ENCODE measurements around the gene DIPK1B. TPM values are rescaled to one million over a fixed set of nuclear protein-coding genes. Genes with fewer than 3 reads are reported as not detected.

Gene DIPK1B
- total and polyA plus RNA-seq, 7 experiments from 2014 or later = 0.11 to 1.6 (median 0.46) TPM; not detected in 2

Small RNAs within 50 kb of the gene (microRNA-seq; reads per million reads assigned to microRNA genes)
- gene MIR126 (ENCODE audit: borderline microRNAs expressed) (70.5 reads per million, percentile 51 among the genes with 10 or more reads in this experiment), gene MIR6722 (ENCODE audit: borderline microRNAs expressed) (not detected)

Other genes starting within 250 kb of the DIPK1B start
- gene SEC16A, start 229.5 kb upstream of the DIPK1B start, total RNA-seq = 10 to 100 TPM; 79.8 to 88.5 (median 86.1) TPM
- gene SEC16A, start 229.5 kb upstream of the DIPK1B start, polyA plus RNA-seq = 10 to 100 TPM; 25.4 to 42.9 TPM
- 10 to 100 TPM; 49.7 to 92.9 (median 58.0) TPM for gene NOTCH1, start 166.5 kb upstream of the DIPK1B start, total RNA-seq
- gene NOTCH1, start 166.5 kb upstream of the DIPK1B start, polyA plus RNA-seq = 1 to 10 TPM; 1.9 to 7.1 TPM
- gene EGFL7, start 49.7 kb upstream of the DIPK1B start, total RNA-seq = 1 to 10 TPM in 1 of 5 experiments, under 1 TPM in 2, not detected in 2; 0.56 to 2.3 (median 0.97) TPM
- not detected for gene EGFL7, start 49.7 kb upstream of the DIPK1B start, polyA plus RNA-seq
- 10 to 100 TPM in 2 of 5 experiments, 1 to 10 TPM in 3; 2.3 to 20.6 (median 8.5) TPM for gene AGPAT2, start 25.1 kb upstream of the DIPK1B start, total RNA-seq
- gene AGPAT2, start 25.1 kb upstream of the DIPK1B start, polyA plus RNA-seq = 10 to 100 TPM; 12.0 to 13.1 TPM
- 1 to 10 TPM in 3 of 5 experiments, under 1 TPM in 1, not detected in 1; 0.34 to 3.2 (median 1.2) TPM for gene LCN10, start 30.4 kb downstream of the DIPK1B start, total RNA-seq
- gene LCN10, start 30.4 kb downstream of the DIPK1B start, polyA plus RNA-seq = 1 to 10 TPM in 1 of 2 donors, under 1 TPM in 1; 0.45 to 1.1 TPM
- gene LCN6, start 36.0 kb downstream of the DIPK1B start, total RNA-seq = not detected
- gene LCN6, start 36.0 kb downstream of the DIPK1B start, polyA plus RNA-seq = not detected
- gene LCN8, start 45.7 kb downstream of the DIPK1B start, total RNA-seq = under 1 TPM in 1 of 5 experiments, not detected in 4; 0.83 TPM
- not detected for gene LCN8, start 45.7 kb downstream of the DIPK1B start, polyA plus RNA-seq
- not detected for gene LCN15, start 51.9 kb downstream of the DIPK1B start, total RNA-seq
- not detected for gene LCN15, start 51.9 kb downstream of the DIPK1B start, polyA plus RNA-seq
- gene TMEM141, start 78.8 kb downstream of the DIPK1B start, total RNA-seq = 10 to 100 TPM; 27.2 to 54.9 (median 36.2) TPM
- 10 to 100 TPM; 28.2 to 30.6 TPM for gene TMEM141, start 78.8 kb downstream of the DIPK1B start, polyA plus RNA-seq
- 1 to 10 TPM in 4 of 5 experiments, under 1 TPM in 1; 0.36 to 6.6 (median 3.0) TPM for gene CCDC183, start 83.8 kb downstream of the DIPK1B start, total RNA-seq
- under 1 TPM; 0.35 to 0.62 TPM for gene CCDC183, start 83.8 kb downstream of the DIPK1B start, polyA plus RNA-seq
- 100 to 1,000 TPM in 1 of 5 experiments, 10 to 100 TPM in 4; 59.6 to 100 (median 60.9) TPM for gene RABL6, start 95.4 kb downstream of the DIPK1B start, total RNA-seq
- gene RABL6, start 95.4 kb downstream of the DIPK1B start, polyA plus RNA-seq = 10 to 100 TPM in 1 of 2 donors, 1 to 10 TPM in 1; 9.4 to 17.4 TPM
- gene AJM1, start 129.9 kb downstream of the DIPK1B start, total RNA-seq = 1 to 10 TPM in 3 of 5 experiments, under 1 TPM in 2; 0.81 to 7.5 (median 1.8) TPM
- under 1 TPM in 1 of 2 donors, not detected in 1; 0.04 TPM for gene AJM1, start 129.9 kb downstream of the DIPK1B start, polyA plus RNA-seq
- gene PHPT1, start 136.8 kb downstream of the DIPK1B start, total RNA-seq = 100 to 1,000 TPM in 1 of 5 experiments, 10 to 100 TPM in 4; 17.7 to 167 (median 27.7) TPM
- 10 to 100 TPM; 57.0 to 75.7 TPM for gene PHPT1, start 136.8 kb downstream of the DIPK1B start, polyA plus RNA-seq
- 10 to 100 TPM in 1 of 5 experiments, 1 to 10 TPM in 4; 3.7 to 27.7 (median 6.1) TPM for gene MAMDC4, start 139.8 kb downstream of the DIPK1B start, total RNA-seq
- under 1 TPM in 1 of 2 donors, not detected in 1; 0.22 TPM for gene MAMDC4, start 139.8 kb downstream of the DIPK1B start, polyA plus RNA-seq
- 100 to 1,000 TPM; 224 to 369 (median 283) TPM for gene EDF1, start 153.7 kb downstream of the DIPK1B start, total RNA-seq
- 100 to 1,000 TPM; 337 to 404 TPM for gene EDF1, start 153.7 kb downstream of the DIPK1B start, polyA plus RNA-seq
- gene TRAF2, start 173.9 kb downstream of the DIPK1B start, total RNA-seq = 10 to 100 TPM; 14.6 to 72.8 (median 29.6) TPM
- 10 to 100 TPM; 11.9 to 29.1 TPM for gene TRAF2, start 173.9 kb downstream of the DIPK1B start, polyA plus RNA-seq
- 100 to 1,000 TPM in 1 of 5 experiments, 10 to 100 TPM in 4; 54.3 to 105 (median 94.5) TPM for gene FBXW5, start 232.2 kb downstream of the DIPK1B start, total RNA-seq
- gene FBXW5, start 232.2 kb downstream of the DIPK1B start, polyA plus RNA-seq = 100 to 1,000 TPM in 1 of 2 donors, 10 to 100 TPM in 1; 59.1 to 113 TPM
- 1 to 10 TPM in 3 of 5 experiments, under 1 TPM in 2; 0.77 to 3.6 (median 1.4) TPM for gene C8G, start 232.7 kb downstream of the DIPK1B start, total RNA-seq
- gene C8G, start 232.7 kb downstream of the DIPK1B start, polyA plus RNA-seq = not detected
- 1 to 10 TPM in 4 of 5 experiments, under 1 TPM in 1; 0.89 to 4.9 (median 2.6) TPM for gene LCN12, start 239.7 kb downstream of the DIPK1B start, total RNA-seq
- gene LCN12, start 239.7 kb downstream of the DIPK1B start, polyA plus RNA-seq = not detected